Nephron (organoid): ENCODE results near the gene ROBO1.

Source experiments
- H3K27ac Mint-ChIP-seq, 3 experiments: 2 replicates each; pipeline ENCODE4 v1.8.0; 2020; ENCODE audit warnings: mixed read lengths in 3 of 3, mild to moderate bottlenecking in 2 of 3, moderate library complexity in 1 of 3
- H3K27me3 Mint-ChIP-seq: 2 replicates; pipeline ENCODE4 v1.8.0; 2021; ENCODE audit warnings: low read depth, mild to moderate bottlenecking, moderate library complexity, mixed read lengths
- H3K36me3 Mint-ChIP-seq: 2 replicates; pipeline ENCODE4 v1.8.0; 2020; ENCODE audit warnings: low read depth, mixed read lengths
- H3K4me1 Mint-ChIP-seq: 2 replicates; pipeline ENCODE4 v1.8.0; 2020; ENCODE audit warnings: mixed read lengths
- H3K4me3 Mint-ChIP-seq, 3 experiments: 2 replicates each; pipeline ENCODE4 v1.8.0; 2020; ENCODE audit warnings: mild to moderate bottlenecking in 3 of 3, mixed read lengths in 3 of 3, moderate library complexity in 2 of 3
- H3K9me3 Mint-ChIP-seq: 2 replicates; pipeline ENCODE4 v1.8.0; 2020; ENCODE audit warnings: mixed read lengths
- CTCF ChIP-seq, 3 experiments: fragments of 200-600 bp; sonication (generic); IDR thresholded peaks; one replicate each; pipeline ENCODE4 v1.5.0; 2021; ENCODE audit warnings: antibody characterized with exemption in 3 of 3; ENCODE audit not compliant: unreplicated experiment in 3 of 3

The ROBO1 gene

GRCh38 chr3:78993375-78993774 lies 774.4 kb downstream of the ROBO1 start:
- peaks cover 23% of the 10 kb centered on the region for H3K4me1 Mint-ChIP-seq
- H3K9me3 Mint-ChIP-seq = peaks cover 5% of the 10 kb centered on the region
- no peak for TF ChIP-seq CTCF (IDR thresholded peaks at IDR 0.05; ENCODE audit: unreplicated experiment in 3 of 3)
- H3K27me3 Mint-ChIP-seq = no peaks in the 10 kb centered on the region
- peak overlapping the region; percentile 5 to 37 (median 18) for H3K27ac Mint-ChIP-seq
- H3K4me3 Mint-ChIP-seq = no peak overlapping the region
- H3K36me3 Mint-ChIP-seq = peaks cover 20% of the 10 kb centered on the region

- peaks cover 27% of the 10 kb centered on the region for H3K4me1 Mint-ChIP-seq
- no peaks in the 10 kb centered on the region for H3K27me3 Mint-ChIP-seq
- H3K9me3 Mint-ChIP-seq = peaks cover 5% of the 10 kb centered on the region
- peaks cover 20% of the 10 kb centered on the region for H3K36me3 Mint-ChIP-seq
- peak overlapping the region in 2 of 3 experiments; percentile 24 to 44 for H3K27ac Mint-ChIP-seq
- no peak for TF ChIP-seq CTCF (IDR thresholded peaks at IDR 0.05; ENCODE audit: unreplicated experiment in 3 of 3)
- no peak overlapping the region for H3K4me3 Mint-ChIP-seq
Observed at GRCh38 chr3:78992830-78993229, 775.0 kb downstream of the ROBO1 start.

- H3K27ac Mint-ChIP-seq = peak overlapping the region in 2 of 3 experiments; percentile 24 to 44
- H3K27me3 Mint-ChIP-seq = no peaks in the 10 kb centered on the region
- no peak for TF ChIP-seq CTCF (IDR thresholded peaks at IDR 0.05; ENCODE audit: unreplicated experiment in 3 of 3)
- H3K4me1 Mint-ChIP-seq = peaks cover 27% of the 10 kb centered on the region
- no peak overlapping the region for H3K4me3 Mint-ChIP-seq
- H3K9me3 Mint-ChIP-seq = peaks cover 5% of the 10 kb centered on the region
- peaks cover 16% of the 10 kb centered on the region for H3K36me3 Mint-ChIP-seq
Observed at GRCh38 chr3:78992400-78992799, 775.4 kb downstream of the ROBO1 start.

- H3K27ac Mint-ChIP-seq = no peak overlapping the region
- no peak overlapping the region for H3K4me3 Mint-ChIP-seq
- peaks cover 12% of the 10 kb centered on the region for H3K36me3 Mint-ChIP-seq
- TF ChIP-seq CTCF (IDR thresholded peaks at IDR 0.05; ENCODE audit: unreplicated experiment in 3 of 3) = no peak
- H3K27me3 Mint-ChIP-seq = no peaks in the 10 kb centered on the region
- peaks cover 32% of the 10 kb centered on the region for H3K4me1 Mint-ChIP-seq
- H3K9me3 Mint-ChIP-seq = peaks cover 5% of the 10 kb centered on the region
Observed at GRCh38 chr3:78991656-78992055, 776.1 kb downstream of the ROBO1 start.

- Mint-ChIP-seq H3K27me3 (no peaks in the 10 kb centered on the region), H3K9me3 (peaks cover 5% of the 10 kb centered on the region)
- TF ChIP-seq CTCF (IDR thresholded peaks at IDR 0.05; ENCODE audit: unreplicated experiment in 3 of 3) = no peak
Observed at GRCh38 chr3:78990156-78990555, 777.6 kb downstream of the ROBO1 start.

GRCh38 chr3:78988324-78988723 lies 779.5 kb downstream of the ROBO1 start:
- H3K4me3 Mint-ChIP-seq = no peak overlapping the region
- no peaks in the 10 kb centered on the region for H3K27me3 Mint-ChIP-seq
- peak overlapping the region in 1 of 3 experiments; percentile 4 for H3K27ac Mint-ChIP-seq
- TF ChIP-seq CTCF (IDR thresholded peaks at IDR 0.05; ENCODE audit: unreplicated experiment in 3 of 3) = peak; percentile 28 to 58 (median 33)
- H3K36me3 Mint-ChIP-seq = peaks cover 21% of the 10 kb centered on the region
- H3K4me1 Mint-ChIP-seq = peaks cover 14% of the 10 kb centered on the region
- H3K9me3 Mint-ChIP-seq = peaks cover 5% of the 10 kb centered on the region

More at GRCh38 chr3:78990156-78990555, 777.6 kb downstream of the ROBO1 start:
- H3K36me3 Mint-ChIP-seq = peaks cover 8% of the 10 kb centered on the region
- H3K4me1 Mint-ChIP-seq = peaks cover 25% of the 10 kb centered on the region
- H3K27ac Mint-ChIP-seq = no peak overlapping the region
- no peak overlapping the region for H3K4me3 Mint-ChIP-seq
